Suprapubic skin (tissue), 4 donors: Measurements from ENCODE around the gene ZCCHC7.
"Not testable (repeated sequence)": the region's sequence is repeated elsewhere in the genome, so short reads cannot be mapped to it uniquely, and the experiment has no call there.

Experiments used
- CTCF ChIP-seq, 2 donors: fragments of 200-600 bp in 1 of 2; fragments of 450-650 bp in 1 of 2; sonication (generic) in 1 of 2; IDR thresholded peaks; one replicate each; pipeline ENCODE4 v1.5.1; 2016 to 2019; ENCODE audit warnings: antibody characterized with exemption in 2 of 2, mild to moderate bottlenecking in 1 of 2, moderate library complexity in 1 of 2
- EP300 ChIP-seq: sonication (generic); formaldehyde crosslinking; IDR thresholded peaks from one replicate; pipeline ENCODE4 v1.6.1; 2017; ENCODE audit warnings: antibody characterized with exemption
- POLR2A ChIP-seq, 2 donors: fragments of 450-650 bp; IDR thresholded peaks; one replicate each; pipeline ENCODE4 v1.6.1; 2017; ENCODE audit warnings: antibody characterized with exemption in 2 of 2, mild to moderate bottlenecking in 2 of 2, moderate library complexity in 2 of 2
- POLR2AphosphoS5 ChIP-seq, 3 donors: sonication (generic); formaldehyde crosslinking; IDR thresholded peaks; one replicate each; pipeline ENCODE4 v1.6.1; 2017; ENCODE audit warnings: antibody characterized with exemption in 3 of 3

- not testable (repeated sequence) for TF ChIP-seq POLR2A (IDR thresholded peaks at IDR 0.05); CTCF (IDR thresholded peaks at IDR 0.05); EP300; POLR2AphosphoS5 (IDR thresholded peaks at IDR 0.05)
Measured at GRCh38 chr9:37092714-37093295, 27.6 kb upstream of the ZCCHC7 start.
